ENCODE results near the gene LONRF2. TPM values are rescaled to one million over a fixed set of nuclear protein-coding genes. Genes with fewer than 3 reads are reported as not detected.

LONRF2 gene
- total RNA-seq, 1 experiment from 2014 or later, result 0.33 TPM

DNA sequence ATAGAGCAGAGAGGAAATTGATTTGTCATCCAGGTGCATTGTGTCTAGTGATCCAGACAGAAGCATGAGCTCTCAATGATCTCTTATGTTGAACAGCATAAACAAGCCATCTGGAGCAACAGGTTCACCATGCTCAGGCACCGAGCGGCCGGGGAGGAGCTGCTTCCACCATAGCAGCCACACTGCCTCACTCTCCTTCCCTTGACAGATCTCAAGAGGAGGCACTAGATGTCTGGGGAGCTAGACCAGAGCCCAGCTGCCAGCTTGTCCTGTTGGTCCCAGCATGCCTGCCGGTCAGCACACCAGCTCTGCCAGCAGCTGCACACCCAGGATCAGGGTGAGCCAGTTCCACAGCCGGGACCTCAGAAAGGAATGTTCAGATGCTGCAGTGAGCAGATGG is 17.5 kb upstream of the LONRF2 start (continued):
- TF ChIP-seq ZNF232 (CRISPR knock-in tag; IDR thresholded peaks at IDR 0.05), result no peak
- TF ChIP-seq ZSCAN18 (CRISPR knock-in tag; IDR thresholded peaks at IDR 0.05), result no peak

GRCh38 chr2:100334929-100335328 is 12.6 kb upstream of the LONRF2 start:
- H3K27me3 Mint-ChIP-seq (ENCODE audit: low read depth), result no peaks in the 10 kb centered on the region; the same call in 1 of the 2 replicates
- peaks cover 5% of the 10 kb centered on the region for H3K4me1 Mint-ChIP-seq
- CTCF ChIA-PET, result interaction anchor here (2.0 kb wide), 1 partner anchor 72 kb away, joined by 5 read pairs; no protein-coding TSS in a partner anchor
- H3K36me3 Mint-ChIP-seq, result peaks cover 14% of the 10 kb centered on the region
- POLR2A ChIA-PET, result no interaction called here
- ATAC-seq, result no peak
- H3K4me3 Mint-ChIP-seq, result no peak overlapping the region
- H3K27ac Mint-ChIP-seq, result no peak overlapping the region
- no peak for DNase-seq (ENCODE audit: low spot score)
- H3K9me3 Mint-ChIP-seq, result peaks cover 31% of the 10 kb centered on the region
- TF ChIP-seq RORB (CRISPR knock-in tag; IDR thresholded peaks at IDR 0.05), result no peak
- no peak for TF ChIP-seq ZNF317 (CRISPR knock-in tag; IDR thresholded peaks at IDR 0.05; ENCODE audit: borderline replicate concordance, low read depth)
- TF ChIP-seq FOXJ3 (CRISPR knock-in tag; IDR thresholded peaks at IDR 0.05; ENCODE audit: borderline replicate concordance), result no peak
- no peak for TF ChIP-seq EMX1 (CRISPR knock-in tag; IDR thresholded peaks at IDR 0.05)
- TF ChIP-seq ETV6 (CRISPR knock-in tag; IDR thresholded peaks at IDR 0.05), result no peak
- no peak for TF ChIP-seq MLX (CRISPR knock-in tag; IDR thresholded peaks at IDR 0.05)
- no peak for TF ChIP-seq MXD4 (CRISPR knock-in tag; IDR thresholded peaks at IDR 0.05; ENCODE audit: borderline replicate concordance)
- TF ChIP-seq, protein P1, sequence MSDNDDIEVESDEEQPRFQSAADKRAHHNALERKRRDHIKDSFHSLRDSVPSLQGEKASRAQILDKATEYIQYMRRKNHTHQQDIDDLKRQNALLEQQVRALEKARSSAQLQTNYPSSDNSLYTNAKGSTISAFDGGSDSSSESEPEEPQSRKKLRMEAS (CRISPR knock-in tag; IDR thresholded peaks at IDR 0.05), result no peak
- TF ChIP-seq E2F4 (CRISPR knock-in tag; IDR thresholded peaks at IDR 0.05; ENCODE audit: borderline replicate concordance, low read depth), result no peak
- no peak for TF ChIP-seq TEAD4 (CRISPR knock-in tag; IDR thresholded peaks at IDR 0.05)

- ChIA-PET CTCF (interaction anchor here (1.1 kb wide), 1 partner anchor 65 kb away, joined by 3 read pairs; no protein-coding TSS in a partner anchor), POLR2A (no interaction called here)
- no peak for TF ChIP-seq ZMAT4 (CRISPR knock-in tag; IDR thresholded peaks at IDR 0.05)
- no peak for TF ChIP-seq ZSCAN18 (CRISPR knock-in tag; IDR thresholded peaks at IDR 0.05)
- no peak for TF ChIP-seq TEAD1 (CRISPR knock-in tag; IDR thresholded peaks at IDR 0.05)
- no peak for TF ChIP-seq ZNF423 (CRISPR knock-in tag; IDR thresholded peaks at IDR 0.05)
- no peak for TF ChIP-seq NFYB (CRISPR knock-in tag; conservative IDR thresholded peaks at IDR 0.05; ENCODE audit: low read depth)
- no peak for TF ChIP-seq PRRX2 (CRISPR knock-in tag; IDR thresholded peaks at IDR 0.05)
- TF ChIP-seq CDX4 (CRISPR knock-in tag; IDR thresholded peaks at IDR 0.05; ENCODE audit: borderline replicate concordance), result no peak
- TF ChIP-seq, protein P2, sequence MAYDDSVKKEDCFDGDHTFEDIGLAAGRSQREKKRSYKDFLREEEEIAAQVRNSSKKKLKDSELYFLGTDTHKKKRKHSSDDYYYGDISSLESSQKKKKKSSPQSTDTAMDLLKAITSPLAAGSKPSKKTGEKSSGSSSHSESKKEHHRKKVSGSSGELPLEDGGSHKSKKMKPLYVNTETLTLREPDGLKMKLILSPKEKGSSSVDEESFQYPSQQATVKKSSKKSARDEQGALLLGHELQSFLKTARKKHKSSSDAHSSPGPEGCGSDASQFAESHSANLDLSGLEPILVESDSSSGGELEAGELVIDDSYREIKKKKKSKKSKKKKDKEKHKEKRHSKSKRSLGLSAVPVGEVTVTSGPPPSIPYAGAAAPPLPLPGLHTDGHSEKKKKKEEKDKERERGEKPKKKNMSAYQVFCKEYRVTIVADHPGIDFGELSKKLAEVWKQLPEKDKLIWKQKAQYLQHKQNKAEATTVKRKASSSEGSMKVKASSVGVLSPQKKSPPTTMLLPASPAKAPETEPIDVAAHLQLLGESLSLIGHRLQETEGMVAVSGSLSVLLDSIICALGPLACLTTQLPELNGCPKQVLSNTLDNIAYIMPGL (CRISPR knock-in tag; IDR thresholded peaks at IDR 0.05), result no peak
- TF ChIP-seq, protein P1 (CRISPR knock-in tag; IDR thresholded peaks at IDR 0.05), result no peak
- TF ChIP-seq E2F4 (CRISPR knock-in tag; IDR thresholded peaks at IDR 0.05; ENCODE audit: borderline replicate concordance, low read depth), result no peak
- TF ChIP-seq TEAD4 (CRISPR knock-in tag; IDR thresholded peaks at IDR 0.05), result no peak
- TF ChIP-seq EMX1 (CRISPR knock-in tag; IDR thresholded peaks at IDR 0.05), result no peak
- TF ChIP-seq FOXJ3 (CRISPR knock-in tag; IDR thresholded peaks at IDR 0.05; ENCODE audit: borderline replicate concordance), result no peak
- Mint-ChIP-seq H3K9me3 (peaks cover 11% of the 10 kb centered on the region), H3K4me3 (no peak overlapping the region), H3K27ac (no peak overlapping the region), H3K27me3 (ENCODE audit: low read depth) (peaks cover 33% of the 10 kb centered on the region), H3K4me1 (no peaks in the 10 kb centered on the region), H3K36me3 (0 out of 2 replicates have a peak, but pooled peaks cover under 1% of the 10 kb centered on the region)
- no peak for DNase-seq (ENCODE audit: low spot score)
- ATAC-seq, result no peak
Observed at GRCh38 chr2:100327742-100328141, 5.4 kb upstream of the LONRF2 start.

Measured in WTC11 (cell line).